ENCODE results near the gene RGS7.
"Not testable (repeated sequence)": the region's sequence is repeated elsewhere in the genome, so short reads cannot be mapped to it uniquely, and the experiment has no call there.

RGS7 gene

GRCh38 chr1:241292973-241293372, 64.0 kb downstream of the RGS7 start:
- no peak for TF ChIP-seq CTCF (conservative IDR thresholded peaks at IDR 0.05)
- H3K27ac ChIP-seq: no peak overlapping the region

GRCh38 chr1:241291548-241291947, 65.5 kb downstream of the RGS7 start:
- not testable (repeated sequence) for H3K27ac ChIP-seq

- no peak for TF ChIP-seq CTCF (conservative IDR thresholded peaks at IDR 0.05)
- no peak overlapping the region for H3K27ac ChIP-seq
Observed at GRCh38 chr1:241286486-241286885, 70.5 kb downstream of the RGS7 start.

GRCh38 chr1:241276391-241276790, 80.6 kb downstream of the RGS7 start:
- no peak for TF ChIP-seq CTCF (conservative IDR thresholded peaks at IDR 0.05)
- no peak overlapping the region for H3K27ac ChIP-seq

GRCh38 chr1:241275981-241276380, 81.0 kb downstream of the RGS7 start:
- TF ChIP-seq CTCF (conservative IDR thresholded peaks at IDR 0.05): no peak
- no peak overlapping the region for H3K27ac ChIP-seq

- no peak overlapping the region for H3K27ac ChIP-seq
- no peak for TF ChIP-seq CTCF (conservative IDR thresholded peaks at IDR 0.05)
Observed at GRCh38 chr1:241275226-241275625, 81.8 kb downstream of the RGS7 start.

- 0 out of 2 replicates have a peak overlapping the region, but pooled peaks have one; percentile 11 for H3K27ac ChIP-seq
- TF ChIP-seq CTCF (conservative IDR thresholded peaks at IDR 0.05): no peak
Observed at GRCh38 chr1:241274693-241275092, 82.3 kb downstream of the RGS7 start.

- no peak overlapping the region for H3K27ac ChIP-seq
- TF ChIP-seq CTCF (conservative IDR thresholded peaks at IDR 0.05): no peak
Observed at GRCh38 chr1:241272828-241273227, 84.2 kb downstream of the RGS7 start.

Measured in VCaP (cell line).